Stimulated activated CD4-positive, alpha-beta T cell treated with anti-CD3 and anti-CD28 coated beads, Interleukin-4, amount 100 ng/mL, for 4 hours (primary cell): ENCODE measurements around the gene ZNF552.

Source experiments
- DNase-seq, 2 experiments: peaks; one replicate each; pipeline ENCODE4 v3.0.0-alpha.2; 2020

The ZNF552 gene

DNA sequence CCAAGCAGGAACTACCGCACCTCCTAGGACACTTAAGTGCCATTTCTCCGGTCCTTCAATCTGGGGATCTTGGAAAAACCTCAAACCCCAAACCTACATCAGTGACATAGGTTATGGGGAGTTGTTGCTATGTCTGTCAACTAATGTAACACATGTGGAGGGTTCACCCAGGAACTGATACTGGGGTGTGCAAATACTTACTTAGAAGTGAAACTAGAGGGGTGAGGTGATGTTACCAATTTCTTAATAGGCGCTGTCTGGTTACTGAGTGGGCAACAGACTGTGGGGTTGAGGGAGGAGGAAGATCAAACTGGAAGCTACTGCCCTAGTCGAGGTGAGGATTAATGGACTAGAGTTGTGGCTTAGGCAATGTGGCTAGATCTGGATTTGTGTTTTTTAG lies 43.3 kb downstream of the ZNF552 start:
- no peak for DNase-seq

DNA sequence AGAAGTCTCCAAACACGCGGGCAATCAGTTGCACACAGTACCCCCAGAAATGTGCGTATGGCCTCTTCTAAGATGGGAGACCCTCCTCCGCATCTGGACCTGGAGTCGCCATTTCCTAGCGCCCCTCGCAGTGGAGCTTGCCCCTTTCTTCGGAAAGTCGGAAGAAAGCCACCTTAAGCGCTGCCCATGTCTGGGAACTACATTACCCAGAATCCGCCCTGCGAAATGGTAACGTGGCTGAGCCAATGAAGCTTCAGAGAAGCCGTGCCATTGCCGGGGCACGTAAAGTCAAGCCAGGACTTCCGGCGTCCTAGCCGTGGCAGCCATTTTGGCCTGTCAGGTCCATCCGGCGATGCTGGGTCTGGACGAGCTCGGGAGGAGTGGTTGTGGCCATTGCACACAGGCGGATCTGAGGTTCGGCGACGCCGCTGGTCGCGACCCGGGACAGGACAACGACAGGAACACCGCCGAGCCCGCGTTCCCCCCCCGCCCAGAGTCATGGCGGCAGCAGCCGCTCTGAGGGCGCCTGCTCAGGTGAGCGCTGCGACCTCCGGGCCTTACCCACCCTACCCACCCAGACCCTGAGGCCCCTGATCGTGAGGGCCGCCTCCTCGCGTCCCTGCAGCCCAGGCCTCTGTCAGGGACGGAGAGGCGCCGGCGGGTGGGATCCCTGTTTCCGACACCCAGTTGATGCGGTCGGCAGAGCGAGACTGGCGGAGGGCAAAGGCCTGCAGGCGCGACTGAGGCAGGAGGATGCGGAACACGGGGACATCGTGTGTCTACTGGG lies 45.2 kb downstream of the ZNF552 start, which contains the start of gene ZNF586:
ZNF586 (plus strand) TSS at position 332 of the 787 bp plus-strand sequence; CDS start at position 499, 167 bp downstream.
- peak; percentile 75 to 84 for DNase-seq

DNA sequence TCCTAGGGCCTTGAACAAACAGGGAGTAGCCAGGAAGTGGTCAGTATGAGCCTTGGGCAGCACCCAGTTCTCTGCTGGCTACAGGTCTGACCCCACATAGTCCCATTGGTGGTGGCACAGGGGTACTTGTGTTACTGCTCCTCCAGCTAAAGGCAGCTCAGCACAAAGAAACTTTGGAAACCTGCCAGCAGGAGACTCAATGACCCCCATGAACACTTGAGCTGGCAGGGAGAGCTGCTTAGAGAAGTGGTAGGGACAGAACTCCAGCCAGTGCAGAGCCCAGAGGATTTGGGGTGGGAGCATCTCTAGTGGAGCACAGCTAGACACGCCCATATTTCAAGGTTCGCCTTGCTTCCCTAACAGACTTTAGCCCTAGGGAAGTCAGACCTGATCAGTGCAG lies 55.6 kb downstream of the ZNF552 start:
- no peak for DNase-seq

DNA sequence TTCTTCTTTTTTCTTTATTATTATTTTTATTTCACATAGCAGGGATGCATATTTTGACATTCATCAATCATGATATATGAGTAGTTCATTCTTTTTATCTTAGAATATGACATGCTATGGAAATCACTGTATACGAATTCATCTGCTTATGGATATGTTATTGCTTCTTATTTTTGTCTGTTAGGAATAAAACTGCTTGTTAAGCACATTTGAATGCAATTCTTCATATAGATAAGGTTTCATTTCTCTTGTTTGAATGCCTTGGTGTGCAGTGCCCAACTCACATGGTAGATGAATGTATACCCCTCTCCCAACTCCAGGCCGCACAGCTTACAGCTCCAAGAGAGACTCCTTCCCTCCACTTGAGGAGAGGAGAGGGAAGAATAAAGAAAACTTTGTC lies 56.8 kb downstream of the ZNF552 start:
- DNase-seq = no peak
